ENCODE results near the gene RTN4R.

DNA sequence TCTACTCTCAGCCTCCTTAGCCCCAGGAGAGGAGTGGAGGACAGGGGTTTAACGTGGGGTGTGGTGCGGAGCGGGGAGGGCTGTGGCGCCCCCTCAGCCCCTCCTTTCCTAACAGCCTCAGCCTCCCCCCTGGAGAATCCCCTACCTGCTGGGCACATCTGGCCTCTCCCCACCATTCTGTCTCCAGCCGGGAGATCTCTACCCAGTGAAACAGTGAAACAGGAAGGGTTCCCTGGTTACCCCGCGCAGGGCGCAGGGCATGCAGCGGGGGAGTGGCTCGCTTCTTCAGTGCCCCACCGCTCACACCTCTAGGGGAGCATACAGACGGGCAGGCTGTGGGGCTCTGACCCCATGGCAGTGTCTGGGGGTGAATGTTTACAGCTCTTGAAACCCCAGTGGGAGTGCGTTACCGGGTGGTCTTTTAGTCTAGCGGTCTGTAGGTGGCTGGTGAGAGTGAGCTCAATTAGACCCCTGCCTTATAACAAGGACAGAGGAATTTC, 62.6 kb downstream of the RTN4R start:
- TF ChIP-seq, protein P1, sequence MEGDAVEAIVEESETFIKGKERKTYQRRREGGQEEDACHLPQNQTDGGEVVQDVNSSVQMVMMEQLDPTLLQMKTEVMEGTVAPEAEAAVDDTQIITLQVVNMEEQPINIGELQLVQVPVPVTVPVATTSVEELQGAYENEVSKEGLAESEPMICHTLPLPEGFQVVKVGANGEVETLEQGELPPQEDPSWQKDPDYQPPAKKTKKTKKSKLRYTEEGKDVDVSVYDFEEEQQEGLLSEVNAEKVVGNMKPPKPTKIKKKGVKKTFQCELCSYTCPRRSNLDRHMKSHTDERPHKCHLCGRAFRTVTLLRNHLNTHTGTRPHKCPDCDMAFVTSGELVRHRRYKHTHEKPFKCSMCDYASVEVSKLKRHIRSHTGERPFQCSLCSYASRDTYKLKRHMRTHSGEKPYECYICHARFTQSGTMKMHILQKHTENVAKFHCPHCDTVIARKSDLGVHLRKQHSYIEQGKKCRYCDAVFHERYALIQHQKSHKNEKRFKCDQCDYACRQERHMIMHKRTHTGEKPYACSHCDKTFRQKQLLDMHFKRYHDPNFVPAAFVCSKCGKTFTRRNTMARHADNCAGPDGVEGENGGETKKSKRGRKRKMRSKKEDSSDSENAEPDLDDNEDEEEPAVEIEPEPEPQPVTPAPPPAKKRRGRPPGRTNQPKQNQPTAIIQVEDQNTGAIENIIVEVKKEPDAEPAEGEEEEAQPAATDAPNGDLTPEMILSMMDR (conservative IDR thresholded peaks at IDR 0.05; ENCODE audit: low read length): no peak
- no peak for TF ChIP-seq EZH2phosphoT487 (IDR thresholded peaks at IDR 0.05; ENCODE audit: borderline replicate concordance)

Measured in Loucy (cell line).